Measurements from ENCODE around the gene FGF5. TPM values are rescaled to one million over a fixed set of nuclear protein-coding genes. Genes with fewer than 3 reads are reported as not detected.
"Not testable (repeated sequence)": the region's sequence is repeated elsewhere in the genome, so short reads cannot be mapped to it uniquely, and the experiment has no call there.

FGF5 gene
- total RNA-seq, 1 donor from 2014 or later, result not detected

- H3K9me3 ChIP-seq, result no peaks in the 10 kb centered on the region
- no peaks in the 10 kb centered on the region for H3K27me3 ChIP-seq
- TF ChIP-seq POLR2A (IDR thresholded peaks at IDR 0.05) (no peak), POLR2AphosphoS5 (IDR thresholded peaks at IDR 0.05; ENCODE audit: insufficient read depth in 1 of 2, low read depth in 1 of 2) (no peak)
- TF ChIP-seq, protein P1, sequence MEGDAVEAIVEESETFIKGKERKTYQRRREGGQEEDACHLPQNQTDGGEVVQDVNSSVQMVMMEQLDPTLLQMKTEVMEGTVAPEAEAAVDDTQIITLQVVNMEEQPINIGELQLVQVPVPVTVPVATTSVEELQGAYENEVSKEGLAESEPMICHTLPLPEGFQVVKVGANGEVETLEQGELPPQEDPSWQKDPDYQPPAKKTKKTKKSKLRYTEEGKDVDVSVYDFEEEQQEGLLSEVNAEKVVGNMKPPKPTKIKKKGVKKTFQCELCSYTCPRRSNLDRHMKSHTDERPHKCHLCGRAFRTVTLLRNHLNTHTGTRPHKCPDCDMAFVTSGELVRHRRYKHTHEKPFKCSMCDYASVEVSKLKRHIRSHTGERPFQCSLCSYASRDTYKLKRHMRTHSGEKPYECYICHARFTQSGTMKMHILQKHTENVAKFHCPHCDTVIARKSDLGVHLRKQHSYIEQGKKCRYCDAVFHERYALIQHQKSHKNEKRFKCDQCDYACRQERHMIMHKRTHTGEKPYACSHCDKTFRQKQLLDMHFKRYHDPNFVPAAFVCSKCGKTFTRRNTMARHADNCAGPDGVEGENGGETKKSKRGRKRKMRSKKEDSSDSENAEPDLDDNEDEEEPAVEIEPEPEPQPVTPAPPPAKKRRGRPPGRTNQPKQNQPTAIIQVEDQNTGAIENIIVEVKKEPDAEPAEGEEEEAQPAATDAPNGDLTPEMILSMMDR (IDR thresholded peaks at IDR 0.05), result no peak
- no peak overlapping the region for H3K27ac ChIP-seq
- intact Hi-C loops (cut with DNase I), result no loop called here
- no peak overlapping the region for H3K4me3 ChIP-seq
- H3K4me1 ChIP-seq, result no peaks in the 10 kb centered on the region
- H3K36me3 ChIP-seq, result no peaks in the 10 kb centered on the region
- DNase-seq (ENCODE audit: extremely low spot score in 2 of 2), result no peak
These were observed 26.8 kb upstream of the FGF5 start for GRCh38 chr4:80239480-80240150.

DNA sequence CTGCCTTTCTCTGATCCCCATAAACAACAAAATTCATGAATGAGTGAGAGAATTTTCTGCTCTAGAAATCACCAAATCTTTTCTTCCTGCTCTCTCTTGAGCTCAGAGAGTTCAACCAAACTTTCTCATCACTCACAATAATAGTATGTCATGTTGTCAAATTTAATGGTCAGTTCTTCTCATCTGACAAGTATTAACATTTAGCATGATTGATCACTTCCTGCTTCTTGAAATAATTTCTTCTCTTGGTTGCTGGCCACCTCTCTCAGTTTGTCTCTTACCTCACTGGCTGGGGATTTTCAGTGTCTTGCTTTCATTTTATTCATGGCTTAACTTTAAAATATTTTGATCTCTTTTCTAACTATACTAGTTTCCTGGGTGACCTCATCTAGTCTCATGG lies 25.5 kb upstream of the FGF5 start:
- DNase-seq (ENCODE audit: extremely low spot score in 2 of 2), result no peak
- Histone ChIP-seq H3K4me3 (no peak overlapping the region), H3K36me3 (no peaks in the 10 kb centered on the region), H3K9me3 (no peaks in the 10 kb centered on the region), H3K4me1 (no peaks in the 10 kb centered on the region), H3K27ac (no peak overlapping the region), H3K27me3 (no peaks in the 10 kb centered on the region)
- TF ChIP-seq, protein P1 (IDR thresholded peaks at IDR 0.05), result no peak
- TF ChIP-seq POLR2AphosphoS5 (IDR thresholded peaks at IDR 0.05; ENCODE audit: insufficient read depth in 1 of 2, low read depth in 1 of 2) (no peak), POLR2A (IDR thresholded peaks at IDR 0.05) (no peak)
- intact Hi-C loops (cut with DNase I), result no loop called here

DNA sequence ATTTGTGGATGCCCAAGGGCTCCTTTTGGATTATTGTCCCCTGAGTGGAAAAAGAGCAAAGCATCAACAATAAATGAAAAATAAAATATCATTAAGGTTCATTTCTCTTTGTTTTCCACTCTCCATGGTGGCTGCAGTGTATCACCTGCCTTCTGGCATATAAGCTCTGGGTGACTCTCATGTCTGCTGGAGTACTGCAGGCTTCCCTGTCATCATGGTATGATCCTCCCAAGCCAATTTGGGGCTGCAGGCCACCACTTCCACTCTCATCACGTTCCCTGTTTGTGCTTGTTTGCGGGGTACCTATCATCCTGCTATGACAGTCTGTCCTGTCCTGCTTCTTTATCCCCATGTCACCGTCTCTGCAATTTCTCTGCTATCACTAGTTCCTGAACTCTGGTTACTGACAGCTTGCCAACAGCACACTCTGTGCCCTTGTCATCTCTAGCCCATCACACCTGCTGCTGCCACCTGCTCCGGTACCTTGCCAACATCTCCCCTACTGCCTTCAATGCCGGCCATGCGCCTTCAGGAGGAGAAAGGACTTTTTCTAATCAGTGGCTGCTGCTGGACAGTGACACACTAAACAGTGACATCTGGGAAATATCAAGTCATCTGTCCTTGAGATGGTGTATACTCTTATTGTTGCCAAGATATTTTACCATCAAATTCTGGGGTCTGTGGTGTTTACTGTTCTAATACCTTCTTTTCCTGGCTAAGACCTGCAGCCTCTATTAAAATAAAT lies 23.0 kb upstream of the FGF5 start:
- DNase-seq (ENCODE audit: extremely low spot score in 2 of 2), result no peak
- Histone ChIP-seq H3K27me3 (no peaks in the 10 kb centered on the region), H3K4me1 (no peaks in the 10 kb centered on the region), H3K27ac (no peak overlapping the region), H3K9me3 (no peaks in the 10 kb centered on the region), H3K4me3 (no peak overlapping the region), H3K36me3 (no peaks in the 10 kb centered on the region)
- intact Hi-C loops (cut with DNase I), result no loop called here
- TF ChIP-seq, protein P1 (IDR thresholded peaks at IDR 0.05), result no peak
- no peak for TF ChIP-seq POLR2AphosphoS5 (IDR thresholded peaks at IDR 0.05; ENCODE audit: insufficient read depth in 1 of 2, low read depth in 1 of 2)
- no peak for TF ChIP-seq POLR2A (IDR thresholded peaks at IDR 0.05)

DNA sequence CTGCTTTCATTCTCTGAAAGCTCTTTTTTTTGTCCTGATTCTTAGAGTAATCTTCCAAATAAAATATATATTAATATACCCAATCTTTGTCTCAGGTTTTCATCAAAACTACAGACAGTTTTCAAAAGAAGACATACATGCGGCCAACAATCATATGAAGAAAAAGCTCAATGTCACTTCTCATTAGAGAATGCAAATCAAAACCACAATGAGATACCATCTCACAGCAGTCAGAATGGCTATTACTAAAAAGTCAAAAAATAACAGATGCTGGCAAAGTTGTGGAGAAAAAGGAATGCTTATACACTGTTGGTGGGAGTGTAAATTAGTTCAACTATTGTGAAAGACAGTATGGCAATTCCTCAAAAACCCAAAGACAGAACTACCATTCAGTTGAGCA lies 19.0 kb upstream of the FGF5 start:
- H3K36me3 ChIP-seq; intact Hi-C loops (cut with DNase I); H3K27ac ChIP-seq; H3K9me3 ChIP-seq; H3K27me3 ChIP-seq; H3K4me1 ChIP-seq; H3K4me3 ChIP-seq; DNase-seq (ENCODE audit: extremely low spot score in 2 of 2): not testable (repeated sequence)

DNA sequence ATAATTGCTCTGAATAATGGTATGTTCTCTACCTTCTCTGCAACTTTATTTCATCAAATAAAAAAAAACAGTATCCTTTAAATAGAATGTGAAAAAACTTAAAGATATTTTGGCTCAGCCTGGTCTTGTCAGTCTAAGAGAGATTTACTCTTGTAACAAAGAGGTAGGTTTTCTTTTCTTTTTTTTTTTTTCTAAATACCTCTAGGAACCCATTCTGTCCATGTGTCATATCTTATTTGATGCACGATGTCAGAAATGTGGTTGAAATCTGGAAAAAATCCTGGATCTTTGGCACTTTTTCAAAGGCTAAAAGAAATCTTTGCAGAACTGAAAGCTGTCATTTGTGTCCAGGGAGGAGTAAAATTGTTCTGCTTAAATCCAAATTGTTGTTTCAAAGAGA lies 17.3 kb upstream of the FGF5 start:
- H3K27ac ChIP-seq, result no peak overlapping the region
- intact Hi-C loops (cut with DNase I), result no loop called here
- TF ChIP-seq, protein P1 (IDR thresholded peaks at IDR 0.05), result no peak
- TF ChIP-seq POLR2A (IDR thresholded peaks at IDR 0.05) (no peak), POLR2AphosphoS5 (IDR thresholded peaks at IDR 0.05; ENCODE audit: insufficient read depth in 1 of 2, low read depth in 1 of 2) (no peak)
- no peak for DNase-seq (ENCODE audit: extremely low spot score in 2 of 2)
- H3K27me3 ChIP-seq, result no peaks in the 10 kb centered on the region
- H3K4me1 ChIP-seq, result no peaks in the 10 kb centered on the region
- no peak overlapping the region for H3K4me3 ChIP-seq
- no peaks in the 10 kb centered on the region for H3K36me3 ChIP-seq
- H3K9me3 ChIP-seq, result no peaks in the 10 kb centered on the region
